Stimulated activated effector memory CD8-positive, alpha-beta T cell treated with anti-CD3 and anti-CD28 coated beads, Interleukin-12 subunit alpha, Interleukin-12 subunit beta, amount 100 ng/mL, for 72 hours (primary cell): ENCODE measurements around the gene ZNF775.
A peak's percentile ranks its signal among the peaks of the same experiment; 100 is the strongest.

ENCODE experiments used
- ATAC-seq: fragments of 150-1000 bp; cut with Tn5 transposase; 2 replicates; pipeline ENCODE4 v1.10.0; 2021
- DNase-seq, 2 donors: peaks; one replicate each; pipeline ENCODE4 v3.0.0; 2021 to 2022; ENCODE audit warnings: low spot score in 2 of 2
- H3K27ac Mint-ChIP-seq: one replicate; pipeline ENCODE4 v1.8.0; 2022; ENCODE audit warnings: mild to moderate bottlenecking, mixed read lengths
- H3K36me3 Mint-ChIP-seq: one replicate; pipeline ENCODE4 v1.8.0; 2022; ENCODE audit warnings: mild to moderate bottlenecking, mixed read lengths
- H3K4me1 Mint-ChIP-seq: one replicate; pipeline ENCODE4 v1.8.0; 2022; ENCODE audit warnings: mixed read lengths
- H3K4me3 Mint-ChIP-seq: one replicate; pipeline ENCODE4 v1.8.0; 2022; ENCODE audit warnings: mild to moderate bottlenecking, mixed read lengths
- H3K9me3 Mint-ChIP-seq: one replicate; pipeline ENCODE4 v1.8.0; 2022; ENCODE audit warnings: mixed read lengths

The ZNF775 gene

DNA sequence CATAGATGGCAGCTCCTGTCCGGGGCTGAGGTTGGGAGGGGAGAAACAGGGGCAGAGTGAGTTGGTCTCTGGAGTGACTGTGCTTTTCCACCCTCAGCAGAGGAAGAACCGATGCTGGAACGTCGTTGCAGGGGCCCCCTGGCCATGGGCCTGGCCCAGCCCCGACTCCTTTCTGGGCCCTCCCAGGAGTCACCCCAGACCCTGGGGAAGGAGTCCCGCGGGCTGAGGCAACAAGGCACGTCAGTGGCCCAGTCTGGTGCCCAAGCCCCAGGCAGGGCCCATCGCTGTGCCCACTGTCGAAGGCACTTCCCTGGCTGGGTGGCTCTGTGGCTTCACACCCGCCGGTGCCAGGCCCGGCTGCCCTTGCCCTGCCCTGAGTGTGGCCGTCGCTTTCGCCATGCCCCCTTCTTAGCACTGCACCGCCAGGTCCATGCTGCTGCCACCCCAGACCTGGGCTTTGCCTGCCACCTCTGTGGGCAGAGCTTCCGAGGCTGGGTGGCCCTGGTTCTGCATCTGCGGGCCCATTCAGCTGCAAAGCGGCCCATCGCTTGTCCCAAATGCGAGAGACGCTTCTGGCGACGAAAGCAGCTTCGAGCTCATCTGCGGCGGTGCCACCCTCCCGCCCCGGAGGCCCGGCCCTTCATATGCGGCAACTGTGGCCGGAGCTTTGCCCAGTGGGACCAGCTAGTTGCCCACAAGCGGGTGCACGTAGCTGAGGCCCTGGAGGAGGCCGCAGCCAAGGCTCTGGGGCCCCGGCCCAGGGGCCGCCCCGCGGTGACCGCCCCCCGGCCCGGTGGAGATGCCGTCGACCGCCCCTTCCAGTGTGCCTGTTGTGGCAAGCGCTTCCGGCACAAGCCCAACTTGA is 7.8 kb upstream of the ZNF775 start:
- Mint-ChIP-seq H3K9me3 (no peaks in the 10 kb centered on the region), H3K27ac (no peak overlapping the region), H3K36me3 (peaks cover 44% of the 10 kb centered on the region), H3K4me1 (peaks cover 42% of the 10 kb centered on the region), H3K4me3 (no peak overlapping the region)
- no peak for ATAC-seq
- DNase-seq: no peak

GRCh38 chr7:150371996-150372270 is 7.2 kb upstream of the ZNF775 start:
- no peak overlapping the region for H3K4me3 Mint-ChIP-seq
- no peak for DNase-seq
- no peak for ATAC-seq
- H3K4me1 Mint-ChIP-seq: peaks cover 46% of the 10 kb centered on the region
- peaks cover 45% of the 10 kb centered on the region for H3K36me3 Mint-ChIP-seq
- H3K9me3 Mint-ChIP-seq: no peaks in the 10 kb centered on the region
- no peak overlapping the region for H3K27ac Mint-ChIP-seq

GRCh38 chr7:150372271-150373048 is 6.7 kb upstream of the ZNF775 start:
- no peaks in the 10 kb centered on the region for H3K9me3 Mint-ChIP-seq
- ATAC-seq (no peak), DNase-seq (no peak)
- H3K27ac Mint-ChIP-seq: no peak overlapping the region
- no peak overlapping the region for H3K4me3 Mint-ChIP-seq
- H3K4me1 Mint-ChIP-seq: peaks cover 48% of the 10 kb centered on the region
- H3K36me3 Mint-ChIP-seq: peaks cover 45% of the 10 kb centered on the region

DNA sequence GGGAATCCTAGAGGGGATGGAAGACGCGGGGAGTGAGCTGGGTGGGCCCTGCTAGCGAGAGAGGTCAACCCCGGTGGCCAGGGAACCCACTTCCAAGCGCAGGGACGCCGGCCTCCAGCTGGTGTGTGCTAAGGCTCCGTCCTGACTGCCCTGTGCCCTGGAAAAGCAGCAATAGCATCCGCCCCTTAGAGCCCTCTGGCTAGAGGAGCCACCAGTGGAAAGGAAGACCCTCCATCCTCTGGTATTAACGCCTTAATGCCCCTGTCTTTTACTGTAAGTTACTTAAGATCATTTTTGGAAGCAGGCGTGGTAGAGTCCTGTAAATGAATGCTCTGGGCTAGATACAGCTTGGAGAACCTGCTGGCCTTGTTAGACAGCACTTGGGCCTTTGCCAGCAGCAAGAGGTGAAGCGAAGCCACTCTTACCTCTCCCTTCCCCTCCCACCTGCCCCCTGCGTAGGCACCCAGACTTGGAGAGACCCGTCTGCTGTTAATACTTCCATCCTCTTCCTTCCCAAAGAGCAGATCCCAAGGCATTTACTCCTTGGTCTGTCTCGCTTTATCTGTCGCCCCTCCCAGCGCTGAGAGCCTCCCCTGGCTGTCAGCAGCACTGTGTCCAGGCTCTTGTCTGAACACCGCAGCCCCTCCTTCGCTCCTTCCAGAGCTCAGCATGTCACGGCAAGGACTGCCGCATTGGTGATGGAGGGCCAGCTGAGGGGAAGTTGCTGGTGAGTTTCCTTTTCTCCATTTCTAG is 5.9 kb upstream of the ZNF775 start:
- DNase-seq (no peak), ATAC-seq (no peak)
- Mint-ChIP-seq H3K9me3 (no peaks in the 10 kb centered on the region), H3K4me3 (no peak overlapping the region), H3K4me1 (peaks cover 55% of the 10 kb centered on the region), H3K36me3 (peaks cover 37% of the 10 kb centered on the region), H3K27ac (peak overlapping the region; percentile 20)

DNA sequence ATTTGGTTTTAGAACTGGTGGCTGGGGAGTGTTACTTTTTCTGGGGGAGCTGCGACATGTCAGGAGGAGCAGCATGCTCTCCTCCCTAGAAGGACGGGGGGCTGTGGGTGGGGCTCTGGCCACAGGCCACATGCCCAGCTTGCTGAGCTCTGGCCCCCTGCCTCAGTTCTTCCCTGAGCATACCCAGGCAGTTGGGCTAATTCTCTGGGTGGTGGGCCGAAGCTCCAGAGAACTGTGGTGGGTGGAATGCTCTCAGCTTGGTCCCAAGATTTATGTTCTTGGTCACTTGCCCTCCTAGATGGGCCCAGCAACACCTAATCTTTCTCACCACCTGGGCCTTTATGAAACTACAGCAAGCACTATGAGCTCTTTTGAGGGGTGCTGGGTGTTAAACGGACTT is 5.1 kb upstream of the ZNF775 start:
- Mint-ChIP-seq H3K4me1 (peaks cover 55% of the 10 kb centered on the region), H3K9me3 (no peaks in the 10 kb centered on the region), H3K4me3 (no peak overlapping the region), H3K27ac (peak overlapping the region; percentile 20), H3K36me3 (peaks cover 37% of the 10 kb centered on the region)
- DNase-seq (no peak), ATAC-seq (no peak)

DNA sequence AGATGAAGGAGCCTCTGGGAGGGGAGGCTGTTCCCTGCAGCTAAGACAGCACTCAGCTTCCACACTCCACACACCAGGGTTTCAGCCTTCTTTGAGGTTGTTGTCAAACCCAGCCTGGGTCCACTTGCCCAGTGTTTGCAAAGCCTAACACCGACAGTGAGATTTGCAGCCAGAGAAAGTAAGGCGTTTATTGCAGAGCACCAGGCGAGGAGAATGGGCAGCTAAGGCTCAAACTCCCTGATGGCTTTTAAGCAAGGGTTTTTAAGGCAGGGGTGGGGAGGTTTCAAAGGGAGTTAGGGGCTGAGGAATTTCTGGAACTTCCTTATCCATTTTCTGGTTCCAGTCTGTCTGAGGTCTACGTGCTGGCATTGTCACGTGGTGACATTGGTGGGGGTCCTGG is 4.7 kb upstream of the ZNF775 start:
- Mint-ChIP-seq H3K4me3 (no peak overlapping the region), H3K9me3 (no peaks in the 10 kb centered on the region), H3K27ac (no peak overlapping the region), H3K36me3 (peaks cover 33% of the 10 kb centered on the region), H3K4me1 (peaks cover 52% of the 10 kb centered on the region)
- DNase-seq (no peak), ATAC-seq (no peak)

DNA sequence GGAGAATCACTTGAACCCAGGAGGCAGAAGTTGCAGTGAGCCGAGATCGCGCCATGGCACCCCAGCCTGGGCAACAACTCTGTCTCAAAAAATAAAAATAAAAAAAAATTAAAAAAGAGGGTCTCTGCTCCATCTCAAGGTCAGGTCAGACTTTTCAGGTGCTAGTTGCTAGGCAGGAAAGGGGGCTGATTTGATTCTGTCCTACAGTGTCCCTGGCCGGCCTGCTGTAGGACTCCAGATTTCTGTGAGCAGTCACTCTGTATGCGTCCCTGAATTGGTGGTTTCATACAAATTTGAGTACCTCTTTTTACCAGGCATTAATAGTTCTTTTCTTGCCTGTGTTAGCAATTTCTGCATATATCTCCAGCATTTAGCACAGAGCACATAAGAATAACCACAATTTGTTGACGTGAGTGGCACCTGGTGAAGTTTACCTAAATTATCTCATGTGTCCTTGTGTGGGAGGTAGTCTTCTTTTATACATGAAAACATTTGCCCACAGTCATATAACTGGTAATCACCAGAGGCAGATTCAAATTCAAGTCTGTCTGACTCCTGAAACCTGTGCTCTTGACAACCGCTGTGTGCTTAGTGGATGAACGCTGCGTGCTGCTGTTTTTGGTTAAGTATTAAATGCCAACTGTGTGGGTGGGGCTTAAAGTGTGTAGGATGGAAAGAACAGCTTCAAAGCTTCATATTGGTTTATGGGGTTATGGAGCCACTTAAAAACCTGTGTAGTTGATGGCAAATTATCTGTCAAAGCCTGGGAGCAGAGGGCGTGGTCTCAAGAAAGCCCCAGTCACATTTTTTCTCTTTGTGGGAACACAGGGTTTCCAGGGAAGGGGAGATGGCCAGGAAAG is 3.2 kb upstream of the ZNF775 start:
- Mint-ChIP-seq H3K27ac (peak overlapping the region; percentile 77), H3K4me3 (peak overlapping the region; percentile 15), H3K9me3 (no peaks in the 10 kb centered on the region), H3K36me3 (peaks cover 25% of the 10 kb centered on the region), H3K4me1 (peaks cover 49% of the 10 kb centered on the region)
- DNase-seq (no peak), ATAC-seq (no peak)

DNA sequence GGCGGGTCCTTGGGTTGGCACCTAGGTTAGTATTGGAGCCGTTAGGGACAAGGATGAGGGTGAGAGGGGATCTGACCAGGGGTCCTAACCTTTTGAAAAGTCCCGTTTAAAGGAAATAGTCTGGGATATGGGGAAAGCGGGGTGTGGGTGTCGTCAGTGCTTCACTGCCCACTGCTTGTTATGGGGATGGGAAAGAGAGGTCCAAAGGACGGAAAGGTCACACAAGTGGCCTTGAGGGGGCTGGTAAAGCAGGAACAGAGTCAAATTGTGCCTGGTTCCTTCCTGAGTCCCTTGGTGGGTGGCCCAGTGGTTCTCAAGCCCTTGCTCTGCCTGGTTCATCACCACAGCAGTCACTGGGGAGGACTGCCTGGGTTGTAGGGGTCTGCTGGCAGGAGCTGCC is 2.6 kb upstream of the ZNF775 start:
- peaks cover 25% of the 10 kb centered on the region for H3K36me3 Mint-ChIP-seq
- H3K4me3 Mint-ChIP-seq: peak overlapping the region; percentile 15
- no peak for ATAC-seq
- peaks cover 48% of the 10 kb centered on the region for H3K4me1 Mint-ChIP-seq
- DNase-seq: no peak
- H3K27ac Mint-ChIP-seq: peak overlapping the region; percentile 77
- no peaks in the 10 kb centered on the region for H3K9me3 Mint-ChIP-seq

GRCh38 chr7:150377196-150377595 is 1.9 kb upstream of the ZNF775 start:
- ATAC-seq: no peak
- Mint-ChIP-seq H3K27ac (no peak overlapping the region), H3K9me3 (no peaks in the 10 kb centered on the region), H3K4me3 (peak overlapping the region; percentile 85), H3K4me1 (peaks cover 48% of the 10 kb centered on the region), H3K36me3 (peaks cover 25% of the 10 kb centered on the region)
- no peak for DNase-seq

DNA sequence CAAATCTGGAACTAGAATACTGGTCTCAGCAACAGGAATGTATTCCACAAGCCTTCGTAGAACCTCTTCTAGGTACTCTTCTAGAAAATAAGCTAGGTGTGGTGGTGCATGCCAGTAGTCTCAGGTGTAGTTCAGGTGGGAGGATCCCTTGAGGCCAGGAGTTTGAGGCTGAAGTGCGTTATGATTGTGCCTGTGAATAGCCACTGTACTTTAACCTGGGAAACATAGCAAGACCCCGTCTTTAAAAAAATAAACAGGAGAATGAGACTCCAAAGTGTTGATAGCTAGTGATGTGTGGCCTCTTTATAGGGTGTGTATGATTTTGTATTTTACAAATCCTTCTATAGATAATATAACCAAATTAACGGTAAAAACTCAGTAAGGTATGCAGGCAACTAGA is 1.5 kb upstream of the ZNF775 start:
- no peaks in the 10 kb centered on the region for H3K9me3 Mint-ChIP-seq
- H3K4me1 Mint-ChIP-seq: peaks cover 48% of the 10 kb centered on the region
- peaks cover 20% of the 10 kb centered on the region for H3K36me3 Mint-ChIP-seq
- peak overlapping the region; percentile 85 for H3K4me3 Mint-ChIP-seq
- DNase-seq (no peak), ATAC-seq (no peak)
- H3K27ac Mint-ChIP-seq: peak overlapping the region; percentile 67

DNA sequence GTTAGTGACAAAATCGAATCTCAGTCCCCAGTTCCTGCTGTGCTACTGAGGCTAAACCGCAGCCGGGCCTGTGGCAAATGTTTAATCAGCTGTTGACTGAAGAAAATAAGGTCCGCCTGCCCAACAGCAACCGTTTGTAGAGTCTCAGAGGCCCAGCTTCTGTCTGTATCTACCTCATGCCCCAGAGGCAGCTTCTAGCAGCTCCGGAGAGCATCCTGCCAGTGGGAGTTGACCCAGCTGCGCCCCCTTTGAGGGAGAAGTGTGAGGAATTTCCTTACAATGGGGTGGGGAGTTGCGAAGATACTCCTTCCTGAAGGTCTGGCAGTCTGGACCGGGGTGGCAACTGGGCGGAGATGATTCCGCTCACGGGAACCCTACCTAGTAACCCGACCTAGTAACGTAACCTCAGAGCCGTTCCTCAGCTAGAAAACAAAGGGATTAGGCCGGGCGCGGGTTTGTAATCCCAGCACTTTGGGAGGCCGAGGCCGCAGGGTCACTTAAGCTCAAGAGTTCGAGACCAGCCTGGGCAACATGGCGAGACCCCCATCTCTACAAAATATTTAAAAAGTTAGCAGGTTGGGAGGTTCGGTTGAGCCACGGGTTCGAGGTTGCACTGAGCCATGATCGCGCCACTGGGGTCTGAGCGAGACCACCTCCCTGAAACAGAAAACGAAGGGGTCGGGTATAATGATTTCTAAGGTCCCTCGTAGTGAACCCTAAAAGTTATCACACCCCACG is 846 bp upstream of the ZNF775 start:
- Mint-ChIP-seq H3K36me3 (peaks cover 14% of the 10 kb centered on the region), H3K9me3 (no peaks in the 10 kb centered on the region), H3K4me1 (peaks cover 48% of the 10 kb centered on the region), H3K27ac (peak overlapping the region; percentile 67), H3K4me3 (peak overlapping the region; percentile 85)
- ATAC-seq (no peak), DNase-seq (peak in 1 of 2 donors; percentile 68)

GRCh38 chr7:150379441-150380379 is 580 bp downstream of the ZNF775 start:
- ATAC-seq (peak; percentile 61), DNase-seq (no peak)
- Mint-ChIP-seq H3K4me1 (peaks cover 43% of the 10 kb centered on the region), H3K9me3 (no peaks in the 10 kb centered on the region), H3K36me3 (peaks cover 5% of the 10 kb centered on the region), H3K27ac (peak overlapping the region; percentile 43), H3K4me3 (peak overlapping the region; percentile 85)

- peak overlapping the region; percentile 43 for H3K27ac Mint-ChIP-seq
- H3K36me3 Mint-ChIP-seq: peaks cover 5% of the 10 kb centered on the region
- H3K4me3 Mint-ChIP-seq: peak overlapping the region; percentile 85
- ATAC-seq (no peak), DNase-seq (no peak)
- peaks cover 43% of the 10 kb centered on the region for H3K4me1 Mint-ChIP-seq
- no peaks in the 10 kb centered on the region for H3K9me3 Mint-ChIP-seq
Observed at GRCh38 chr7:150380463-150380862, 1.3 kb downstream of the ZNF775 start.
